Uterus (tissue), 4 donors: ENCODE measurements around the gene ELOVL1. TPM values are rescaled to one million over a fixed set of nuclear protein-coding genes. Genes with fewer than 3 reads are reported as not detected.

ENCODE experiments used
- DNase-seq, 2 donors: peaks; one replicate each; pipeline ENCODE4 v3.0.0-alpha.2; 2019 to 2020
- H3K27ac ChIP-seq, 2 donors: fragments of 200-600 bp; sonication (generic); 1 replicate in 1 of 2; 2 replicates in 1 of 2; pipeline ENCODE4 v1.5.1; 2016 to 2018
- H3K27me3 ChIP-seq, 2 donors: fragments of 200-600 bp; sonication (generic); one replicate each; pipeline ENCODE4 v1.5.1; 2018 to 2019; ENCODE audit warnings: control low read depth in 1 of 2
- H3K36me3 ChIP-seq, 2 donors: fragments of 200-600 bp; sonication (generic); one replicate each; pipeline ENCODE4 v1.5.1; 2019; ENCODE audit warnings: control low read depth in 1 of 2
- H3K4me1 ChIP-seq, 2 donors: fragments of 200-600 bp; sonication (generic); one replicate each; pipeline ENCODE4 v1.5.1; 2018 to 2019; ENCODE audit warnings: control low read depth in 1 of 2
- H3K4me3 ChIP-seq, 2 donors: fragments of 200-600 bp; sonication (generic); 1 replicate in 1 of 2; 2 replicates in 1 of 2; pipeline ENCODE4 v1.5.1; 2018 to 2019; ENCODE audit warnings: mild to moderate bottlenecking in 1 of 2
- H3K9me3 ChIP-seq, 2 donors: fragments of 200-600 bp; sonication (generic); one replicate each; pipeline ENCODE4 v1.5.1; 2019; ENCODE audit warnings: control low read depth in 1 of 2
- POLR2A ChIP-seq, 2 donors: fragments of 450-650 bp; IDR thresholded peaks; one replicate each; pipeline ENCODE4 v1.6.1; 2016; ENCODE audit warnings: antibody characterized with exemption in 2 of 2, mild to moderate bottlenecking in 1 of 2, moderate library complexity in 1 of 2
- intact Hi-C: fragments of 100-400 bp; cut with DNase I; formaldehyde crosslinking; loops from one replicate; pipeline ENCODE4 v1.15.1; 2023; ENCODE audit warnings: low total_unique reads
- total RNA-seq, 4 donors: library from RNA; depleted of rRNA in 3 of 4; stranded (reverse); fragments of >200 nt in 3 of 4; gene quantifications; one replicate each; pipeline versions ENCODE4 v1.1.0 to v1.2.4, GENCODE V29; 2014 to 2023
- TF ChIP-seq, protein P1 (sequence below), 4 experiments: fragments of 200-600 bp in 2 of 4; fragments of 450-650 bp in 2 of 4; sonication (generic) in 2 of 4; IDR thresholded peaks; one replicate each; pipeline ENCODE4 v1.5.1; 2016 to 2019; ENCODE audit warnings: antibody characterized with exemption in 4 of 4, mild to moderate bottlenecking in 2 of 4, moderate library complexity in 1 of 4
- donor health status: DM: yes; HTN: yes; CAD: no.

Gene ELOVL1
- total RNA-seq, 4 donors from 2014 or later: 7.9 to 62.8 (median 34.9) TPM

GRCh38 chr1:43327549-43328292 lies 40.1 kb downstream of the ELOVL1 start:
- intact Hi-C loops: no loop called here

DNA sequence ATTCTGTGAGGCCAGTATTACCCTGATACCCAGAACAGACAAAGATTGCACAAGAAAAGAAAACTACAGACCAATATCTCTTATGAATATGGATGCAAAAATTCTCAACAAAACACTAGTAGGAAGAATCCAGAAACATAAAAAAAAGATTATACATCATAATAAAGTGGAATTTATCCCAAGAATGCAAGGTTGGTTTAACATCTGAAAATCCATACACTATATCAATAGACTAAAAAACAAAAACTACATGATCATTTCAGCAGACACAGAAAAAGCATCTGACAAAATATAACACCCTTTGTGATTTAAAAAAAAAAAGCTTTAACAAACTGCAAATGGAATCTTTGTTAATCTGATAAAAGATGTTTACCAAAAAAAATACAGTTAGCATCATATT lies 42.4 kb downstream of the ELOVL1 start:
- no peaks in the 10 kb centered on the region for H3K27me3 ChIP-seq
- intact Hi-C loops: no loop called here
- no peak for TF ChIP-seq POLR2A (IDR thresholded peaks at IDR 0.05)
- TF ChIP-seq, protein P1, sequence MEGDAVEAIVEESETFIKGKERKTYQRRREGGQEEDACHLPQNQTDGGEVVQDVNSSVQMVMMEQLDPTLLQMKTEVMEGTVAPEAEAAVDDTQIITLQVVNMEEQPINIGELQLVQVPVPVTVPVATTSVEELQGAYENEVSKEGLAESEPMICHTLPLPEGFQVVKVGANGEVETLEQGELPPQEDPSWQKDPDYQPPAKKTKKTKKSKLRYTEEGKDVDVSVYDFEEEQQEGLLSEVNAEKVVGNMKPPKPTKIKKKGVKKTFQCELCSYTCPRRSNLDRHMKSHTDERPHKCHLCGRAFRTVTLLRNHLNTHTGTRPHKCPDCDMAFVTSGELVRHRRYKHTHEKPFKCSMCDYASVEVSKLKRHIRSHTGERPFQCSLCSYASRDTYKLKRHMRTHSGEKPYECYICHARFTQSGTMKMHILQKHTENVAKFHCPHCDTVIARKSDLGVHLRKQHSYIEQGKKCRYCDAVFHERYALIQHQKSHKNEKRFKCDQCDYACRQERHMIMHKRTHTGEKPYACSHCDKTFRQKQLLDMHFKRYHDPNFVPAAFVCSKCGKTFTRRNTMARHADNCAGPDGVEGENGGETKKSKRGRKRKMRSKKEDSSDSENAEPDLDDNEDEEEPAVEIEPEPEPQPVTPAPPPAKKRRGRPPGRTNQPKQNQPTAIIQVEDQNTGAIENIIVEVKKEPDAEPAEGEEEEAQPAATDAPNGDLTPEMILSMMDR (IDR thresholded peaks at IDR 0.05): no peak
- no peak for DNase-seq
- no peak overlapping the region for H3K4me3 ChIP-seq
- no peaks in the 10 kb centered on the region for H3K9me3 ChIP-seq
- no peaks in the 10 kb centered on the region for H3K4me1 ChIP-seq
- H3K36me3 ChIP-seq: no peaks in the 10 kb centered on the region
- no peak overlapping the region for H3K27ac ChIP-seq

More at GRCh38 chr1:43327549-43328292, 40.1 kb downstream of the ELOVL1 start:
- no peak for DNase-seq
- Histone ChIP-seq H3K4me1 (no peaks in the 10 kb centered on the region), H3K27me3 (no peaks in the 10 kb centered on the region), H3K36me3 (no peaks in the 10 kb centered on the region), H3K27ac (no peak overlapping the region), H3K9me3 (no peaks in the 10 kb centered on the region), H3K4me3 (no peak overlapping the region)
- TF ChIP-seq, protein P1 (IDR thresholded peaks at IDR 0.05): no peak
- TF ChIP-seq POLR2A (IDR thresholded peaks at IDR 0.05): no peak

DNA sequence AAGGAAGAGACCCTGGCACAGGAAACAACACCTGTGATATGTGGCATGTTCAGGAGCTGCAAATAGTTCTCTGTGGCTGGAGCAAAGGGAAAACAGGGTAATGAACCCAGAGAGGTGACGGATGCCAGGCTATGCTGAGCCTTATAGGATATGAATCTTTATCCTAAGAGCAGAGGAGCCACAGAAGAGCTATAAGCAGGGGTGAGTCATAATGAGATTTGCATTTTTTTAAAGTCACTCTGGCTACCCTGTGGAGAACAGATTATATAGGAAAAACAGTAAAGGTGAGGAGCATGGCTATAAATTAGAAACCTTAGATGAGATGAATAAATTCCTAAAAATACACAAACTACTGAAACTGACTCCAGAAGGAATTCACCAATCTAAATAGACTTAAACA lies 43.0 kb downstream of the ELOVL1 start:
- intact Hi-C loops: no loop called here
- DNase-seq: no peak
- Histone ChIP-seq H3K27me3 (no peaks in the 10 kb centered on the region), H3K4me1 (no peaks in the 10 kb centered on the region), H3K27ac (no peak overlapping the region), H3K36me3 (no peaks in the 10 kb centered on the region), H3K9me3 (no peaks in the 10 kb centered on the region), H3K4me3 (no peak overlapping the region)
- TF ChIP-seq, protein P1 (IDR thresholded peaks at IDR 0.05): no peak
- TF ChIP-seq POLR2A (IDR thresholded peaks at IDR 0.05): no peak

DNA sequence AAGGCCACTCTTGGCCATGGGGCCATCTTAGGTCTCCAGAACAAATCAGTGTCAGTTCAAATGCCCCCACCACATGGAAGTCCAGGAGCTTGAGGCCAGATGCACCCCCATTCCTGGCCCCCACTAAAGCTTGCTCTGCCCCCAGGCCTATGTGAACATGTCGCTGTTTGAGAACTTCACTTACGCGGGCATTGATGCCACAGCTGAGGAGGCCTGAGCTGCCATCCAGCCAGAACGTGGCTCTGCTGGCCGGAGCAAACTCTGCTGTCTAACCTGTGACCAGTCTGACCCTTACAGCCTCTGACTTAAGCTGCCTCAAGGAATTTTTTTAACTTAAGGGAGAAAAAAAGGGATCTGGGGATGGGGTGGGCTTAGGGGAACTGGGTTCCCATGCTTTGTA lies 45.3 kb downstream of the ELOVL1 start:
- intact Hi-C loops: no loop called here
- no peaks in the 10 kb centered on the region for H3K36me3 ChIP-seq
- no peak overlapping the region for H3K27ac ChIP-seq
- H3K9me3 ChIP-seq: no peaks in the 10 kb centered on the region
- DNase-seq: no peak
- no peaks in the 10 kb centered on the region for H3K27me3 ChIP-seq
- H3K4me1 ChIP-seq: no peaks in the 10 kb centered on the region
- no peak overlapping the region for H3K4me3 ChIP-seq
- no peak for TF ChIP-seq POLR2A (IDR thresholded peaks at IDR 0.05)
- TF ChIP-seq, protein P1 (IDR thresholded peaks at IDR 0.05): no peak

DNA sequence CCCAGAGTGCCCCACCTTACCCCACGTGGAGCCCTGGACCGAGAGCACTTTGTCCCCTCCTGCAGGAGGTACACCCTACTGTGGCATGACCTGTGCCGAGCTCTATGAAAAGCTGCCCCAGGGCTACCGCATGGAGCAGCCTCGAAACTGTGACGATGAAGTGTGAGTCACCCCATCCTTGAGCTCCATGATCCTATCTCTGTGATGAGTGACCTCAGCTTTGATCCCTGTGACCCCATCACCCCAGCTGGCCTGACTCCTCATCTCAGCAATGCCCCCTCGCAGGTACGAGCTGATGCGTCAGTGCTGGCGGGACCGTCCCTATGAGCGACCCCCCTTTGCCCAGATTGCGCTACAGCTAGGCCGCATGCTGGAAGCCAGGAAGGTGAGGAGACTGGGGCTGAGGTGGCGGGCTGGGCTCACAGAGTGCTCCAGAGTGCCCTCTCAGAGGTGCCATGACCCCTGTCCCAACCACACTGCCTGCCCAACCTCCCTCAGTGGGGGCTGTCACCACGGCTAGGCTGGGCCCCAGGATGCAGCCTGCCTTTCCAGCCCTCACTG lies 46.4 kb downstream of the ELOVL1 start:
- no peak for DNase-seq
- Histone ChIP-seq H3K4me3 (no peak overlapping the region), H3K4me1 (no peaks in the 10 kb centered on the region), H3K27me3 (no peaks in the 10 kb centered on the region), H3K27ac (no peak overlapping the region), H3K36me3 (no peaks in the 10 kb centered on the region), H3K9me3 (no peaks in the 10 kb centered on the region)
- intact Hi-C loops: no loop called here
- TF ChIP-seq, protein P1 (IDR thresholded peaks at IDR 0.05): no peak
- no peak for TF ChIP-seq POLR2A (IDR thresholded peaks at IDR 0.05)
